ENCODE measurements around the gene NOTCH4. TPM values are rescaled to one million over a fixed set of nuclear protein-coding genes. Genes with fewer than 3 reads are reported as not detected.

The NOTCH4 gene
- total RNA-seq, 1 donor from 2014 or later: 4.9 TPM

DNA sequence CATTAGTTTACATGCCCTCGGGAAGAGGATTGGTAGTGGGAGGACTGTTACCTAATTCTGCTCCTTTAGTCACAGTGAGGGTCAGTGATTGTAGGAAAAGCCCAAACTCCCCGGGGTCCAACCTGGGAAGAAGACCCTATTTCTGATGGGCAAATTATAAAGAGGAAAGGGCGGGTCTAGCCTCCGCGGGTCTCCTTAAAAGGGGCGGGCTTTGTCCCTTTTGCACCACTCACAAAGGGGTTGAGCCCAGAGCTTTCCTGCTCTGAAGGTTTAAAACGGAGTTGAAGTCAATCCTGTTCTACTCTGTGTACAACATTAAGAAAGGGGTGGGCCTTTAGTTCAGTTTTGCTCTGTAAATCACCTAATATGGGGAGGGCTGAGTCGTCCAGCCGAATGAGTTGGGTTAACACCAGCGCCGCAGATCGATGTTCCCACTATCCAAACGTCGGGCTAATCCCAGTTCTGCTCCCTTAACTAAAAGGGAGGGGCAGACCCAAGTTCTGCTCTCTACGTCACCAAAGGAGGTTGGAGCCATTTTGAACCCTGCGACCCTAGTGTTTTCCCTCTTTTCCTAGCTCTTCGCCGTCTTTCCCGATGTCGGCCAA lies 46.6 kb downstream of the NOTCH4 start:
- peaks cover 5% of the 10 kb centered on the region for H3K36me3 Mint-ChIP-seq (ENCODE audit: unreplicated experiment)

DNA sequence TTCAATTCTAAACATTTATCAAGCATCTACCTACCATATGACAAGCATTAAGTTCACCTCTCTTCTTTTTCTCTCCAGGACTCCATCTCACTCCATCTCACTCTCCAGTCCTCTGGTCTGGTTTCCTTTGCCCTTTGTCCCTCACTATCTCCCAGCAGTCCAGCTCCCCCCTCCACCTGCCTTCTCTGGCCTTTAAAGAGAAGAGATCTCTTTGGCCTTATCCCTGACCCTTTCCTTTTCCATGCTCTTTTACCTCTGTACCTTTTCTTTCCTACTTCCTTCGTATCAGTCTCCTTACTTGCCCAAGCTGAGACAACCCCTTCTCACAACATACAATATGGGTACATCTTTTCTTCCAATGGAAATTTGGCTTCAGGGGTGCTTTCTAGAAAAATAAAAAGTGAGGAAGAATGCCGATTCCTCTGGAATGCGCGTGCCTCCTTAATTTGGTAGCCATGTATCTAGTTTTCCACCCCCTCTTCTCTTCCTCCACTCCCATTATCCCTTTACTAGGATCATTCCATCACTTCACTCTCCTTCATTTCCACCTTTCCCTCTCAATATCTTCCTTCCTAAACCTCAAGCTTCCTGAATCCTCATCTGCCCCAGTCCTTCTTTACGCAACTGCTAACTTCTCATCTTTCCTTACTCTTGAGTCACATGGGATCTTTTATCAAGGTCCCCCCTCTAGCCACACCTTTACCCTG lies 47.2 kb downstream of the NOTCH4 start:
- Mint-ChIP-seq H3K4me3 (ENCODE audit: unreplicated experiment) (peak overlapping the region; percentile 94), H3K27ac (ENCODE audit: unreplicated experiment) (peak overlapping the region; percentile 97), H3K36me3 (ENCODE audit: unreplicated experiment) (peaks cover 5% of the 10 kb centered on the region), H3K27me3 (ENCODE audit: unreplicated experiment) (peaks cover 20% of the 10 kb centered on the region), H3K4me1 (ENCODE audit: low read depth, unreplicated experiment) (peaks cover 40% of the 10 kb centered on the region), H3K9me3 (ENCODE audit: unreplicated experiment) (peaks cover 22% of the 10 kb centered on the region)
- TF ChIP-seq, protein P1, sequence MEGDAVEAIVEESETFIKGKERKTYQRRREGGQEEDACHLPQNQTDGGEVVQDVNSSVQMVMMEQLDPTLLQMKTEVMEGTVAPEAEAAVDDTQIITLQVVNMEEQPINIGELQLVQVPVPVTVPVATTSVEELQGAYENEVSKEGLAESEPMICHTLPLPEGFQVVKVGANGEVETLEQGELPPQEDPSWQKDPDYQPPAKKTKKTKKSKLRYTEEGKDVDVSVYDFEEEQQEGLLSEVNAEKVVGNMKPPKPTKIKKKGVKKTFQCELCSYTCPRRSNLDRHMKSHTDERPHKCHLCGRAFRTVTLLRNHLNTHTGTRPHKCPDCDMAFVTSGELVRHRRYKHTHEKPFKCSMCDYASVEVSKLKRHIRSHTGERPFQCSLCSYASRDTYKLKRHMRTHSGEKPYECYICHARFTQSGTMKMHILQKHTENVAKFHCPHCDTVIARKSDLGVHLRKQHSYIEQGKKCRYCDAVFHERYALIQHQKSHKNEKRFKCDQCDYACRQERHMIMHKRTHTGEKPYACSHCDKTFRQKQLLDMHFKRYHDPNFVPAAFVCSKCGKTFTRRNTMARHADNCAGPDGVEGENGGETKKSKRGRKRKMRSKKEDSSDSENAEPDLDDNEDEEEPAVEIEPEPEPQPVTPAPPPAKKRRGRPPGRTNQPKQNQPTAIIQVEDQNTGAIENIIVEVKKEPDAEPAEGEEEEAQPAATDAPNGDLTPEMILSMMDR (IDR thresholded peaks at IDR 0.05; ENCODE audit: partially characterized antibody, unreplicated experiment): no peak
- no peak for DNase-seq

More for the DNA sequence above, 46.6 kb downstream of the NOTCH4 start:
- Mint-ChIP-seq H3K9me3 (ENCODE audit: unreplicated experiment) (peaks cover 22% of the 10 kb centered on the region), H3K4me3 (ENCODE audit: unreplicated experiment) (peak overlapping the region; percentile 94), H3K27ac (ENCODE audit: unreplicated experiment) (peak overlapping the region; percentile 97), H3K4me1 (ENCODE audit: low read depth, unreplicated experiment) (peaks cover 40% of the 10 kb centered on the region), H3K27me3 (ENCODE audit: unreplicated experiment) (peaks cover 20% of the 10 kb centered on the region)
- DNase-seq: no peak
- TF ChIP-seq, protein P1 (IDR thresholded peaks at IDR 0.05; ENCODE audit: partially characterized antibody, unreplicated experiment): no peak

DNA sequence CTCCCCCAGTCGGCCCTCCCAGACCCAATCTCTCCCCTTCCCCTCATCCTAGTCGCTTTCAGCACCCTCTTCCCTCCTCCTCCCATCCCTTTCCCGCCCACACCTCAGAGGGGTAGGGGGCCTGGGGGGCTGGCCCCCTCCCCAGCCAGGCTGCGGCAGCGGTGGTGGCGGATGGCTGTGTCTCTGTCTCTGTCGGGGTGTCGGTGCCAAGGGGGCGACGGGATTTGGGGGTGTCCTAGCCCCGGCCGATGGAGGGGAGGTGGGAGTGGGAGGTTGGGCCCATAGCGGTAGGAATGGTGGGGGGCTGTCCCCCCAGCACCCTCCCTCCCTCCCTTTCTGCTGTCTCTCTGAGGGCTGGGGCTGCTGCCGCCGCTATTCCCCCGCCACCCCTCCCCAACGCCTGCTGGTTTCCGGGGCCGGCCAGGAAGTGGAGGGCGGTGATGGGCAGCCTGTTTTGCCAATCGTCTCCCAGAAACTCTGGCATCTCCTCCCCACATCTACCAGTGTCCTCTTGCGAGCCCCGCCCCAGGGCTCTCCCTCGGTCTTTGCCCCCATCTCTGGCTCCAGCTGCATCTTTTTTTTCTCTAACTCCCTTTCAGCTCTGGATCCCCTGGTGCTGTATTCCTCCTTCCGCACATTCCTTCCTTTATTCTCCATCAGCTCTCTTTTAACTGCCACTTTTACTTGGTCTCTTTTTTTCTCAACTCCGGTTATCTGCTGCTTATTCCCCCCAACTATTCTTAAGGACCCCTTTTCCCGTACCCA lies 48.0 kb downstream of the NOTCH4 start, which contains the start of gene AGPAT1:
TSS of gene AGPAT1 (minus strand) at position 374 of the 765 bp plus-strand sequence. CDS start 4,588 bp downstream, outside the sequence.
- peak within 1 kb of the TSS; percentile 97 for H3K27ac Mint-ChIP-seq (ENCODE audit: unreplicated experiment)
- peaks cover 40% of the 10 kb centered on the region for H3K4me1 Mint-ChIP-seq (ENCODE audit: low read depth, unreplicated experiment)
- peak; percentile 99 for DNase-seq
- H3K27me3 Mint-ChIP-seq (ENCODE audit: unreplicated experiment): peaks cover 23% of the 10 kb centered on the region
- peaks cover 22% of the 10 kb centered on the region for H3K9me3 Mint-ChIP-seq (ENCODE audit: unreplicated experiment)
- peak within 1 kb of the TSS; percentile 94 for H3K4me3 Mint-ChIP-seq (ENCODE audit: unreplicated experiment)
- H3K36me3 Mint-ChIP-seq (ENCODE audit: unreplicated experiment): peaks cover 5% of the 10 kb centered on the region
- TF ChIP-seq, protein P1 (IDR thresholded peaks at IDR 0.05; ENCODE audit: partially characterized antibody, unreplicated experiment): no peak

DNA sequence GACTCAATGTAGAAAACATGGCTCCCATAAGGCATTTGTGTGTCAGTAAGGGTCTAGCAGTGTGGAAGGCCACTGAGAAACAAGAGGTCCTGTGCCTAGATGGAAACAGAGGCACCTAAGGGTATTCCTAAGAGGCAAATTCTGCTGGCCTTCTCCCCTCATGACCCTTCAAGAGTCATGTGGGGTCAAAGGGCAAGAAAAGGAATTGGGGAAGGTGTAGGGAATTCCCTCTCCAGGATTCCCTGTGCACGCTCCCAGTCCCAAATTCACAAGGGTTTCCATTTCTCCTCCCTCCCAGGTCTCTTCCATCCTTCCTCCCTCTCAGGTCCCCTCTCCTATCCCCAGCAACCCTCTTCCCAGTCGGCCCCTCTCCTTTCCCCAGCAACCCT lies 48.6 kb downstream of the NOTCH4 start:
- H3K27ac Mint-ChIP-seq (ENCODE audit: unreplicated experiment): peak overlapping the region; percentile 95
- H3K27me3 Mint-ChIP-seq (ENCODE audit: unreplicated experiment): peaks cover 22% of the 10 kb centered on the region
- DNase-seq: no peak
- TF ChIP-seq, protein P1 (IDR thresholded peaks at IDR 0.05; ENCODE audit: partially characterized antibody, unreplicated experiment): no peak
- H3K4me1 Mint-ChIP-seq (ENCODE audit: low read depth, unreplicated experiment): peaks cover 36% of the 10 kb centered on the region
- peak overlapping the region; percentile 94 for H3K4me3 Mint-ChIP-seq (ENCODE audit: unreplicated experiment)
- H3K36me3 Mint-ChIP-seq (ENCODE audit: unreplicated experiment): peaks cover 5% of the 10 kb centered on the region
- H3K9me3 Mint-ChIP-seq (ENCODE audit: unreplicated experiment): peaks cover 22% of the 10 kb centered on the region
